ENCODE data around the gene SIRPA.

Gene SIRPA

DNA sequence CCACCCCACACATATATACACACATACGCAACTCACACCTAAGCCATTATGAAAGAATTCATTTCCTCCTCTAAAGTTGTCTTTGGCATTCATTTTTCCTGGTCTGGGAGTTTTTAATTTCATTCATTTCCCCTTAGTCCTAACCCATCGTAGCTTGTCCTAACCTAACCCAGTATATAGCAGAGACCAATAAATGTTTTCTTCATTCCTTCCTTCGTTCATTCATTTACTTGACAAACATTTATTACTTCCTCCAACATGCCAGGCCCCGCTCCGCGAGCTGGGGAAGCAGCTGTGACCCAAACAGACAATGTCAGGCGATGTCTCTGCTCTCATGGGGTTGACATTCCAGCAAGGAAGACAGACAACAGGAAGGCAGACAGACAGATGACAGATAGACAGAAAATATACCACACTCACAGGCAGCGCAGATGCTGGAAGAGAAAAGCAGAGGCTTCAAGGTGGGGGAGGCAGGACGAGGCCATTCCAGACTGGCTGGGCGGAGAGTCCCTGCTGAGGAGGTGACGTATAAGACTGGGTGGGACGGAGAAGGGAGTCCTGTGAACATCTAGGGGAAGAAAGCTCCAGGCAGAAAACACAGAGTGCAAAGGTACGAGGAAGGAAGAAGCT is 33.7 kb upstream of the SIRPA start:
- no peak for TF ChIP-seq TAF1 (IDR thresholded peaks at IDR 0.05; ENCODE audit: borderline replicate concordance, insufficient read depth, low read length)
- no peak for TF ChIP-seq POLR2AphosphoS5 (IDR thresholded peaks at IDR 0.05; ENCODE audit: low read depth, low read length)
- peak; percentile 88 for TF ChIP-seq FOXP2 (optimal IDR thresholded peaks at IDR 0.05; ENCODE audit: borderline replicate concordance, extremely low read depth, extremely low read length, insufficient read depth)
- TF ChIP-seq, protein P1, sequence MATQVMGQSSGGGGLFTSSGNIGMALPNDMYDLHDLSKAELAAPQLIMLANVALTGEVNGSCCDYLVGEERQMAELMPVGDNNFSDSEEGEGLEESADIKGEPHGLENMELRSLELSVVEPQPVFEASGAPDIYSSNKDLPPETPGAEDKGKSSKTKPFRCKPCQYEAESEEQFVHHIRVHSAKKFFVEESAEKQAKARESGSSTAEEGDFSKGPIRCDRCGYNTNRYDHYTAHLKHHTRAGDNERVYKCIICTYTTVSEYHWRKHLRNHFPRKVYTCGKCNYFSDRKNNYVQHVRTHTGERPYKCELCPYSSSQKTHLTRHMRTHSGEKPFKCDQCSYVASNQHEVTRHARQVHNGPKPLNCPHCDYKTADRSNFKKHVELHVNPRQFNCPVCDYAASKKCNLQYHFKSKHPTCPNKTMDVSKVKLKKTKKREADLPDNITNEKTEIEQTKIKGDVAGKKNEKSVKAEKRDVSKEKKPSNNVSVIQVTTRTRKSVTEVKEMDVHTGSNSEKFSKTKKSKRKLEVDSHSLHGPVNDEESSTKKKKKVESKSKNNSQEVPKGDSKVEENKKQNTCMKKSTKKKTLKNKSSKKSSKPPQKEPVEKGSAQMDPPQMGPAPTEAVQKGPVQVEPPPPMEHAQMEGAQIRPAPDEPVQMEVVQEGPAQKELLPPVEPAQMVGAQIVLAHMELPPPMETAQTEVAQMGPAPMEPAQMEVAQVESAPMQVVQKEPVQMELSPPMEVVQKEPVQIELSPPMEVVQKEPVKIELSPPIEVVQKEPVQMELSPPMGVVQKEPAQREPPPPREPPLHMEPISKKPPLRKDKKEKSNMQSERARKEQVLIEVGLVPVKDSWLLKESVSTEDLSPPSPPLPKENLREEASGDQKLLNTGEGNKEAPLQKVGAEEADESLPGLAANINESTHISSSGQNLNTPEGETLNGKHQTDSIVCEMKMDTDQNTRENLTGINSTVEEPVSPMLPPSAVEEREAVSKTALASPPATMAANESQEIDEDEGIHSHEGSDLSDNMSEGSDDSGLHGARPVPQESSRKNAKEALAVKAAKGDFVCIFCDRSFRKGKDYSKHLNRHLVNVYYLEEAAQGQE (IDR thresholded peaks at IDR 0.05; ENCODE audit: insufficient read depth in 1 of 2, low read depth in 2 of 2, low read length in 2 of 2): 0 out of 4 replicates have a peak, but pooled peaks of 1 of the 2 experiments have one; percentile 7

DNA sequence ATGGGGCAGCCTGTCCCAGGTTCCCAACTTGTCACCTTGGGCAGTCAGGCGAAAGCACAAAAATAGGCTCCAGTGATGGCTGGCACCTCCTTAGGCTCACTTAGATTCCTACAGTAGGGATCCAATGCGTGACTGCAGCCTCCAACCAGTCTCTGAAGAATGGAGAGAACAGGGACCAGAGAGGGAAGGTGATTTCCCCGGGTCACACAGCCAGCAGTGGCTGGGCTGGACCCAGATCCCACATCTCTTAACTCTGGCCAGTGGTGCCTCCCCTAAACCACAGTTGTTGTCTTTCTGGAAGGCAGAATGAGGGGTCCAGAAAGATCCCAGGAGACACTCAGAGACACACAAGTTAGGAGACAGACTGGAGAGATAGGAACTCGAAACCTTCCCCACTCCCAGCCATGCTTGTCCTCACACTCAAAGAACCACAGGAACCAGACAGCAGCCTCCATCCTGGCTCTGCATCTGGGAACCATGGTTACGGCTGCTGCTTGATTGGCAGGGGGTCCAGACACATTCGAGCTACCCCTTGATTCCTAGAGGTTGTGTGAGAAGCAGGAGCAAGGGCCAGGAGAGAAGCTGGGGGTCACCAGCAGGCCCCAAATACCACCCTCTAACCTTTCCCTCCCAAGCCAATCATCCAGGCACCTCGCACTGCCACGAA is 33.1 kb upstream of the SIRPA start:
- TF ChIP-seq SIN3A (IDR thresholded peaks at IDR 0.05; ENCODE audit: borderline replicate concordance, insufficient read depth, low read length) (no peak), TAF1 (IDR thresholded peaks at IDR 0.05; ENCODE audit: borderline replicate concordance, insufficient read depth, low read length) (no peak), FOXP2 (optimal IDR thresholded peaks at IDR 0.05; ENCODE audit: borderline replicate concordance, extremely low read depth, extremely low read length, insufficient read depth) (no peak), POLR2AphosphoS5 (IDR thresholded peaks at IDR 0.05; ENCODE audit: low read depth, low read length) (no peak)
- TF ChIP-seq, protein P1 (IDR thresholded peaks at IDR 0.05; ENCODE audit: insufficient read depth in 1 of 2, low read depth in 2 of 2, low read length in 2 of 2): no peak

DNA sequence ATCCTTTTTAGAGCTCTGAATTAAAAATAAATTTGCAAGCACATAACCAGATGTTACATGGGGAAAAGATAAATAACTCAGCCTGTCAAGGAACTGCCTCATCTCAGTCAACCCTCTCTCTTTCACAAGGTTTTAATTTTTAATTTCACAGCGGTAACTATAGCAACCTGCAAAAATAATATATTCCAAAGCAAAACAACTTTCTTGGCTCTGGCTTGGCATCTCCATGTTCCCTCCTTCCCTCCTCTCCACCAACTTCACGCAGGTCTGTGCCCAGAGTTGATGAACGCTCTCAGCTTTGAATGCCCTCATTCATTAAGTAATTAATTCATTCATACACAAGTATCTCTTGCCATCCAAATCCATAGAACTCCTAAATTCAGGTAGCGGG is 32.5 kb upstream of the SIRPA start:
- TF ChIP-seq POLR2AphosphoS5 (IDR thresholded peaks at IDR 0.05; ENCODE audit: low read depth, low read length): no peak

DNA sequence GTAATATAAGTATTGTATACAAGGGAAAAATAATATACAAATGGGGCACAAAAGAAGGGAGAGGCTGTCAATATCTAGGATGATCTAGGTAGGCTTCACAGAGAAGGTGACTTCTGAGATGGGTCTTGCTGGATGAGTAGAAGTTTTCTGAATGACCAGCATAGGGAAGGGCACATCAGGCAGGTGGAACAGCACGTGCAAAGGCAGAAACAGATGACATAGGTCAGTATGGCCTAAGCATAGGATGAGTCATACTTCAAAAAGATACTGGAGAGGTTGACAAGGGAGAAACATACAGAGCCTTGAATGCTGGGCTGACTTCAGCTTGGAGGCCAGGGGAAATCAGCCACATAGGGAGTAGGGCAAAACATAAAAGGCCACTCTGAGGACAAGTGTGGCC is 31.9 kb upstream of the SIRPA start:
- TF ChIP-seq, protein P1 (IDR thresholded peaks at IDR 0.05; ENCODE audit: insufficient read depth in 1 of 2, low read depth in 2 of 2, low read length in 2 of 2): no peak
- TF ChIP-seq SIN3A (IDR thresholded peaks at IDR 0.05; ENCODE audit: borderline replicate concordance, insufficient read depth, low read length) (no peak), FOXP2 (optimal IDR thresholded peaks at IDR 0.05; ENCODE audit: borderline replicate concordance, extremely low read depth, extremely low read length, insufficient read depth) (no peak), TAF1 (IDR thresholded peaks at IDR 0.05; ENCODE audit: borderline replicate concordance, insufficient read depth, low read length) (no peak), POLR2AphosphoS5 (IDR thresholded peaks at IDR 0.05; ENCODE audit: low read depth, low read length) (no peak)

DNA sequence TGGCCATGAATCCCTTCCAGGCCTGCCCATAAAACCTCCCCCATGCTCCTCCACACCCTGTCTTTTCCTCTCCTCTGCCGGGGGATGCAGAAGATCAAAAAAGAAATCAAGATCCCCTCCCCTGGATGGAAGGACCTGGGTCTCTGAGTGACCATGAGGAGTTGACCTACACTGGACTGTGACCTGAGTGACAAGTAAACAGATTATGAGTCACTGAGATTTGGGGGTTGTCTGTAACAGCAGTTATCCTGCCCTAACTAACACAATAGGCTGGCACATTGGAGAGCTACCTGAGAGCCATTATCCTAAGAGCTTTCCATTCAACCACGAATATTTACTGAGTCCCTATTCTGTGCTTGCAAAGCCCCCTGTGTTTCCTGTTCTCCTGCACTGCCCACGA is 28.4 kb upstream of the SIRPA start:
- TF ChIP-seq POLR2AphosphoS5 (IDR thresholded peaks at IDR 0.05; ENCODE audit: low read depth, low read length): no peak
- TF ChIP-seq FOXP2 (optimal IDR thresholded peaks at IDR 0.05; ENCODE audit: borderline replicate concordance, extremely low read depth, extremely low read length, insufficient read depth): no peak
- TF ChIP-seq, protein P1 (IDR thresholded peaks at IDR 0.05; ENCODE audit: insufficient read depth in 1 of 2, low read depth in 2 of 2, low read length in 2 of 2): no peak
- TF ChIP-seq TAF1 (IDR thresholded peaks at IDR 0.05; ENCODE audit: borderline replicate concordance, insufficient read depth, low read length): no peak
- no peak for TF ChIP-seq SIN3A (IDR thresholded peaks at IDR 0.05; ENCODE audit: borderline replicate concordance, insufficient read depth, low read length)

Measured in PFSK-1 (cell line).